ENCODE measurements around the gene USP14.

The USP14 gene

GRCh38 chr18:240175-240574, 81.8 kb downstream of the USP14 start:
- H4K8ac ChIP-seq (ENCODE audit: low read depth, low read length) = no peak overlapping the region
- WGBS (ENCODE audit: extremely low coverage, insufficient coverage, insufficient read length) = no CpG with 5 or more reads among the region's 1 CpG
- H3K9ac ChIP-seq (ENCODE audit: low read length) = no peak overlapping the region
- DNase-seq = no peak
- no peak overlapping the region for H3K14ac ChIP-seq (ENCODE audit: low read length)
- no peaks in the 10 kb centered on the region for H3K4me1 ChIP-seq (ENCODE audit: control insufficient read depth in 1 of 2, insufficient read depth in 2 of 2, low read length in 2 of 2)
- H3K4me2 ChIP-seq (ENCODE audit: low read length) = no peak overlapping the region
- H3K23ac ChIP-seq (ENCODE audit: low read length) = no peak overlapping the region
- H4K12ac ChIP-seq (ENCODE audit: low read depth, low read length) = no peak overlapping the region
- no peaks in the 10 kb centered on the region for H3K79me2 ChIP-seq (ENCODE audit: control insufficient read depth, insufficient read depth, low read length, poor library complexity)
- H3K27ac ChIP-seq (ENCODE audit: low read depth, low read length) = no peak overlapping the region
- no peaks in the 10 kb centered on the region for H3K79me1 ChIP-seq (ENCODE audit: low read length)
- H2BK12ac ChIP-seq (ENCODE audit: low read length) = no peak overlapping the region
- no peak overlapping the region for H3K4ac ChIP-seq (ENCODE audit: low read depth, low read length)
- H2BK5ac ChIP-seq (ENCODE audit: low read depth, low read length, poor library complexity) = no peak overlapping the region
- H3K9me3 ChIP-seq (ENCODE audit: insufficient read depth, low read depth, low read length) = no peaks in the 10 kb centered on the region
- H3K4me3 ChIP-seq (ENCODE audit: low read depth, low read length) = no peak overlapping the region
- H2BK120ac ChIP-seq (ENCODE audit: insufficient read depth, low read length, poor library complexity) = no peak overlapping the region
- H3K36me3 ChIP-seq (ENCODE audit: control insufficient read depth in 1 of 2, insufficient read depth in 2 of 2, low read length in 2 of 2) = peaks cover 0 to 2% of the 10 kb centered on the region in 2 experiments
- H3K27me3 ChIP-seq (ENCODE audit: insufficient read depth, low read length) = no peaks in the 10 kb centered on the region
- H2AFZ ChIP-seq (ENCODE audit: insufficient read depth, low read length, poor library complexity) = no peak overlapping the region
- H3K18ac ChIP-seq (ENCODE audit: low read length) = no peak overlapping the region
- no peak overlapping the region for H2AK5ac ChIP-seq (ENCODE audit: low read length)
- H4K91ac ChIP-seq (ENCODE audit: low read depth, low read length) = no peak overlapping the region

GRCh38 chr18:245282-245847, 87.0 kb downstream of the USP14 start:
- Histone ChIP-seq H3K27me3 (ENCODE audit: insufficient read depth, low read length) (no peaks in the 10 kb centered on the region), H2AFZ (ENCODE audit: insufficient read depth, low read length, poor library complexity) (no peak overlapping the region), H3K9me3 (ENCODE audit: insufficient read depth, low read depth, low read length) (no peaks in the 10 kb centered on the region), H3K79me2 (ENCODE audit: control insufficient read depth, insufficient read depth, low read length, poor library complexity) (no peaks in the 10 kb centered on the region), H3K4me1 (ENCODE audit: control insufficient read depth in 1 of 2, insufficient read depth in 2 of 2, low read length in 2 of 2) (no peaks in the 10 kb centered on the region), H3K9ac (ENCODE audit: low read length) (no peak overlapping the region), H3K4ac (ENCODE audit: low read depth, low read length) (no peak overlapping the region), H2AK5ac (ENCODE audit: low read length) (no peak overlapping the region), H3K14ac (ENCODE audit: low read length) (no peak overlapping the region), H2BK120ac (ENCODE audit: insufficient read depth, low read length, poor library complexity) (no peak overlapping the region), H2BK12ac (ENCODE audit: low read length) (no peak overlapping the region), H2BK5ac (ENCODE audit: low read depth, low read length, poor library complexity) (no peak overlapping the region), H3K79me1 (ENCODE audit: low read length) (no peaks in the 10 kb centered on the region), H3K18ac (ENCODE audit: low read length) (no peak overlapping the region), H4K91ac (ENCODE audit: low read depth, low read length) (no peak overlapping the region), H4K12ac (ENCODE audit: low read depth, low read length) (no peak overlapping the region), H3K36me3 (ENCODE audit: control insufficient read depth in 1 of 2, insufficient read depth in 2 of 2, low read length in 2 of 2) (peaks cover 2 to 7% of the 10 kb centered on the region in 2 experiments), H3K4me3 (ENCODE audit: low read depth, low read length) (no peak overlapping the region), H4K8ac (ENCODE audit: low read depth, low read length) (no peak overlapping the region), H3K4me2 (ENCODE audit: low read length) (peak overlapping the region; percentile 27), H3K27ac (ENCODE audit: low read depth, low read length) (no peak overlapping the region), H3K23ac (ENCODE audit: low read length) (no peak overlapping the region)
- WGBS (ENCODE audit: extremely low coverage, insufficient coverage, insufficient read length) = no CpG with 5 or more reads among the region's 2 CpGs
- no peak for DNase-seq

GRCh38 chr18:248053-248452, 89.7 kb downstream of the USP14 start:
- WGBS (ENCODE audit: extremely low coverage, insufficient coverage, insufficient read length) = no CpG with 5 or more reads among the region's 4 CpGs
- H4K91ac ChIP-seq (ENCODE audit: low read depth, low read length) = no peak overlapping the region
- H2AFZ ChIP-seq (ENCODE audit: insufficient read depth, low read length, poor library complexity) = no peak overlapping the region

GRCh38 chr18:250685-251084, 92.3 kb downstream of the USP14 start:
- no peaks in the 10 kb centered on the region for H3K27me3 ChIP-seq (ENCODE audit: insufficient read depth, low read length)
- H3K79me2 ChIP-seq (ENCODE audit: control insufficient read depth, insufficient read depth, low read length, poor library complexity) = no peaks in the 10 kb centered on the region
- no peaks in the 10 kb centered on the region for H3K9me3 ChIP-seq (ENCODE audit: insufficient read depth, low read depth, low read length)
- no peak overlapping the region for H3K9ac ChIP-seq (ENCODE audit: low read length)
- H4K91ac ChIP-seq (ENCODE audit: low read depth, low read length) = no peak overlapping the region
- no CpG with 5 or more reads among the region's 2 CpGs for WGBS (ENCODE audit: extremely low coverage, insufficient coverage, insufficient read length)
- H2AK5ac ChIP-seq (ENCODE audit: low read length) = no peak overlapping the region
- no peak for DNase-seq
- H3K4me2 ChIP-seq (ENCODE audit: low read length) = no peak overlapping the region
- no peak overlapping the region for H2BK5ac ChIP-seq (ENCODE audit: low read depth, low read length, poor library complexity)
- no peak overlapping the region for H2BK120ac ChIP-seq (ENCODE audit: insufficient read depth, low read length, poor library complexity)
- no peaks in the 10 kb centered on the region for H3K79me1 ChIP-seq (ENCODE audit: low read length)
- H3K4me1 ChIP-seq (ENCODE audit: control insufficient read depth in 1 of 2, insufficient read depth in 2 of 2, low read length in 2 of 2) = no peaks in the 10 kb centered on the region
- no peak overlapping the region for H3K14ac ChIP-seq (ENCODE audit: low read length)
- H4K8ac ChIP-seq (ENCODE audit: low read depth, low read length) = no peak overlapping the region
- no peak overlapping the region for H3K23ac ChIP-seq (ENCODE audit: low read length)
- no peak overlapping the region for H2BK12ac ChIP-seq (ENCODE audit: low read length)
- no peak overlapping the region for H3K4me3 ChIP-seq (ENCODE audit: low read depth, low read length)
- peaks cover 8 to 15% of the 10 kb centered on the region in 2 experiments for H3K36me3 ChIP-seq (ENCODE audit: control insufficient read depth in 1 of 2, insufficient read depth in 2 of 2, low read length in 2 of 2)
- no peak overlapping the region for H3K18ac ChIP-seq (ENCODE audit: low read length)
- H3K4ac ChIP-seq (ENCODE audit: low read depth, low read length) = no peak overlapping the region
- H4K12ac ChIP-seq (ENCODE audit: low read depth, low read length) = no peak overlapping the region
- H2AFZ ChIP-seq (ENCODE audit: insufficient read depth, low read length, poor library complexity) = no peak overlapping the region
- H3K27ac ChIP-seq (ENCODE audit: low read depth, low read length) = no peak overlapping the region

More at GRCh38 chr18:248053-248452, 89.7 kb downstream of the USP14 start:
- no peak overlapping the region for H3K18ac ChIP-seq (ENCODE audit: low read length)
- no peak overlapping the region for H2BK120ac ChIP-seq (ENCODE audit: insufficient read depth, low read length, poor library complexity)
- H3K9ac ChIP-seq (ENCODE audit: low read length) = no peak overlapping the region
- H2AK5ac ChIP-seq (ENCODE audit: low read length) = no peak overlapping the region
- H3K4me3 ChIP-seq (ENCODE audit: low read depth, low read length) = no peak overlapping the region
- H3K79me1 ChIP-seq (ENCODE audit: low read length) = no peaks in the 10 kb centered on the region
- no peak overlapping the region for H3K4ac ChIP-seq (ENCODE audit: low read depth, low read length)
- no peaks in the 10 kb centered on the region for H3K4me1 ChIP-seq (ENCODE audit: control insufficient read depth in 1 of 2, insufficient read depth in 2 of 2, low read length in 2 of 2)
- no peak overlapping the region for H3K27ac ChIP-seq (ENCODE audit: low read depth, low read length)
- H3K36me3 ChIP-seq (ENCODE audit: control insufficient read depth in 1 of 2, insufficient read depth in 2 of 2, low read length in 2 of 2) = peaks cover 5 to 10% of the 10 kb centered on the region in 2 experiments
- H2BK12ac ChIP-seq (ENCODE audit: low read length) = no peak overlapping the region
- no peak overlapping the region for H4K8ac ChIP-seq (ENCODE audit: low read depth, low read length)
- H3K23ac ChIP-seq (ENCODE audit: low read length) = no peak overlapping the region
- H3K4me2 ChIP-seq (ENCODE audit: low read length) = no peak overlapping the region
- no peak overlapping the region for H3K14ac ChIP-seq (ENCODE audit: low read length)
- H3K9me3 ChIP-seq (ENCODE audit: insufficient read depth, low read depth, low read length) = no peaks in the 10 kb centered on the region
- H3K27me3 ChIP-seq (ENCODE audit: insufficient read depth, low read length) = no peaks in the 10 kb centered on the region
- H4K12ac ChIP-seq (ENCODE audit: low read depth, low read length) = no peak overlapping the region
- H2BK5ac ChIP-seq (ENCODE audit: low read depth, low read length, poor library complexity) = no peak overlapping the region
- DNase-seq = no peak
- no peaks in the 10 kb centered on the region for H3K79me2 ChIP-seq (ENCODE audit: control insufficient read depth, insufficient read depth, low read length, poor library complexity)

Measured in trophoblast cell (in vitro differentiated cells and primary cell).